ENCODE data around the gene ARV1. TPM values are rescaled to one million over a fixed set of nuclear protein-coding genes. Genes with fewer than 3 reads are reported as not detected.

Gene ARV1
- 10 to 100 TPM; 20.0 to 26.8 (median 22.1) TPM for total RNA-seq (2021; fragmentation: NEBNext Ultra II Directional; extraction: Animal tissue kit (Norgen Biotek cat#: 25700))
- long read RNA-seq, transcript ARV1-201 (6 exons, 1,335 nt): major isoform, 21 of 28 reads
- long read RNA-seq, partial matches to known transcripts: 2 of 28 reads
- long read RNA-seq, other reads (novel, unspliced or antisense): 4 of 28 reads

- peak; percentile 26; the same call in 1 of the 2 replicates for TF ChIP-seq CTCF (IDR thresholded peaks at IDR 0.05)
- Mint-ChIP-seq H3K36me3 (ENCODE audit: low read depth) (peaks cover 7% of the 10 kb centered on the region), H3K9me3 (no peaks in the 10 kb centered on the region), H3K27ac (peak within 1 kb of the TSS; percentile 73), H3K4me1 (ENCODE audit: low read depth) (peaks cover 9% of the 10 kb centered on the region), H3K4me3 (peak within 1 kb of the TSS; percentile 91; the same call in 1 of the 2 replicates), H3K27me3 (ENCODE audit: insufficient read depth) (no peaks in the 10 kb centered on the region)
- DNase-seq: peak; percentile 98
These were observed at the start of gene ARV1, which contains the start of gene TTC13 for GRCh38 chr1:230978491-230979388. TSS of gene ARV1 (plus strand) at chr1:230979094. CDS start at chr1:230979106, 12 bp downstream. TSS of gene TTC13 (minus strand) at chr1:230978861. CDS start at chr1:230978830, 31 bp downstream.

- H3K27ac Mint-ChIP-seq: no peak overlapping the region
- H3K4me3 Mint-ChIP-seq: no peak overlapping the region
- H3K36me3 Mint-ChIP-seq (ENCODE audit: low read depth): peaks cover 6% of the 10 kb centered on the region; the same call in 1 of the 2 replicates
- H3K9me3 Mint-ChIP-seq: no peaks in the 10 kb centered on the region
- TF ChIP-seq CTCF (IDR thresholded peaks at IDR 0.05): no peak
- no peaks in the 10 kb centered on the region; the same call in 1 of the 2 replicates for H3K27me3 Mint-ChIP-seq (ENCODE audit: insufficient read depth)
- DNase-seq: no peak
- no peaks in the 10 kb centered on the region for H3K4me1 Mint-ChIP-seq (ENCODE audit: low read depth)
These were observed 47.9 kb upstream of the ARV1 start for GRCh38 chr1:230930986-230931385.

- no peak overlapping the region for H3K27ac Mint-ChIP-seq
- no peaks in the 10 kb centered on the region for H3K9me3 Mint-ChIP-seq
- no peaks in the 10 kb centered on the region; the same call in 1 of the 2 replicates for H3K27me3 Mint-ChIP-seq (ENCODE audit: insufficient read depth)
- no peak for DNase-seq
- no peaks in the 10 kb centered on the region for H3K36me3 Mint-ChIP-seq (ENCODE audit: low read depth)
- no peak overlapping the region for H3K4me3 Mint-ChIP-seq
- peaks cover 26% of the 10 kb centered on the region for H3K4me1 Mint-ChIP-seq (ENCODE audit: low read depth)
- TF ChIP-seq CTCF (IDR thresholded peaks at IDR 0.05): no peak
These were observed 43.0 kb upstream of the ARV1 start for GRCh38 chr1:230935852-230936251.

GRCh38 chr1:230936475-230936874 lies 42.4 kb upstream of the ARV1 start:
- peaks cover 32% of the 10 kb centered on the region for H3K4me1 Mint-ChIP-seq (ENCODE audit: low read depth)
- no peak for TF ChIP-seq CTCF (IDR thresholded peaks at IDR 0.05)

GRCh38 chr1:230937371-230937770 lies 41.5 kb upstream of the ARV1 start:
- H3K9me3 Mint-ChIP-seq: no peaks in the 10 kb centered on the region
- H3K4me1 Mint-ChIP-seq (ENCODE audit: low read depth): peaks cover 33% of the 10 kb centered on the region
- no peak for TF ChIP-seq CTCF (IDR thresholded peaks at IDR 0.05)
- peak overlapping the region; percentile 4; the same call in 1 of the 2 replicates for H3K27ac Mint-ChIP-seq
- DNase-seq: peak; percentile 6
- H3K4me3 Mint-ChIP-seq: peak overlapping the region; percentile 48
- H3K36me3 Mint-ChIP-seq (ENCODE audit: low read depth): no peaks in the 10 kb centered on the region
- no peaks in the 10 kb centered on the region; the same call in 1 of the 2 replicates for H3K27me3 Mint-ChIP-seq (ENCODE audit: insufficient read depth)

More at GRCh38 chr1:230936475-230936874, 42.4 kb upstream of the ARV1 start:
- no peaks in the 10 kb centered on the region for H3K9me3 Mint-ChIP-seq
- H3K27ac Mint-ChIP-seq: no peak overlapping the region
- no peaks in the 10 kb centered on the region for H3K36me3 Mint-ChIP-seq (ENCODE audit: low read depth)
- DNase-seq: no peak
- H3K27me3 Mint-ChIP-seq (ENCODE audit: insufficient read depth): no peaks in the 10 kb centered on the region; the same call in 1 of the 2 replicates
- H3K4me3 Mint-ChIP-seq: no peak overlapping the region

Data from HFFc6 (cell line).